Measurements from ENCODE around the gene SENP1. TPM values are rescaled to one million over a fixed set of nuclear protein-coding genes. Genes with fewer than 3 reads are reported as not detected.

The SENP1 gene
- total RNA-seq, 2 donors from 2014 or later: 11.6 to 13.9 TPM

- no peaks in the 10 kb centered on the region for H3K27me3 ChIP-seq
- no peaks in the 10 kb centered on the region for H3K9me3 ChIP-seq
- no peak for TF ChIP-seq CTCF (IDR thresholded peaks at IDR 0.05)
- DNase-seq (ENCODE audit: low spot score): no peak
- H3K4me3 ChIP-seq: no peak overlapping the region
- H3K27ac ChIP-seq: no peak overlapping the region
- H3K4me1 ChIP-seq: no peaks in the 10 kb centered on the region
- H3K36me3 ChIP-seq: peaks cover 26% of the 10 kb centered on the region
These were observed 30.0 kb downstream of the SENP1 start for GRCh38 chr12:48075832-48076231.

GRCh38 chr12:48074266-48074665 is 31.6 kb downstream of the SENP1 start:
- Histone ChIP-seq H3K27me3 (no peaks in the 10 kb centered on the region), H3K36me3 (peaks cover 40% of the 10 kb centered on the region), H3K4me1 (no peaks in the 10 kb centered on the region), H3K9me3 (no peaks in the 10 kb centered on the region), H3K4me3 (no peak overlapping the region), H3K27ac (no peak overlapping the region)
- no peak for TF ChIP-seq CTCF (IDR thresholded peaks at IDR 0.05)
- no peak for DNase-seq (ENCODE audit: low spot score)

- DNase-seq (ENCODE audit: low spot score): no peak
- Histone ChIP-seq H3K27ac (no peak overlapping the region), H3K9me3 (no peaks in the 10 kb centered on the region), H3K36me3 (peaks cover 43% of the 10 kb centered on the region), H3K4me3 (no peak overlapping the region), H3K27me3 (no peaks in the 10 kb centered on the region), H3K4me1 (no peaks in the 10 kb centered on the region)
- TF ChIP-seq CTCF (IDR thresholded peaks at IDR 0.05): no peak
These were observed 33.6 kb downstream of the SENP1 start for GRCh38 chr12:48072266-48072665.

GRCh38 chr12:48071808-48072207 is 34.1 kb downstream of the SENP1 start:
- H3K4me3 ChIP-seq: no peak overlapping the region
- no peaks in the 10 kb centered on the region for H3K9me3 ChIP-seq
- no peak for TF ChIP-seq CTCF (IDR thresholded peaks at IDR 0.05)
- no peak for DNase-seq (ENCODE audit: low spot score)
- H3K4me1 ChIP-seq: no peaks in the 10 kb centered on the region
- H3K27me3 ChIP-seq: no peaks in the 10 kb centered on the region
- peaks cover 43% of the 10 kb centered on the region for H3K36me3 ChIP-seq
- H3K27ac ChIP-seq: no peak overlapping the region

- no peaks in the 10 kb centered on the region for H3K4me1 ChIP-seq
- no peak for TF ChIP-seq CTCF (IDR thresholded peaks at IDR 0.05)
- DNase-seq (ENCODE audit: low spot score): no peak
These were observed 35.1 kb downstream of the SENP1 start for GRCh38 chr12:48070731-48071130.

GRCh38 chr12:48070033-48070432 is 35.8 kb downstream of the SENP1 start:
- no peak overlapping the region for H3K27ac ChIP-seq
- H3K4me3 ChIP-seq: no peak overlapping the region
- peaks cover 53% of the 10 kb centered on the region for H3K36me3 ChIP-seq
- no peaks in the 10 kb centered on the region for H3K4me1 ChIP-seq
- no peak for DNase-seq (ENCODE audit: low spot score)
- H3K9me3 ChIP-seq: no peaks in the 10 kb centered on the region
- no peak for TF ChIP-seq CTCF (IDR thresholded peaks at IDR 0.05)
- no peaks in the 10 kb centered on the region for H3K27me3 ChIP-seq

More at GRCh38 chr12:48070731-48071130, 35.1 kb downstream of the SENP1 start:
- H3K27ac ChIP-seq: no peak overlapping the region
- H3K27me3 ChIP-seq: no peaks in the 10 kb centered on the region
- H3K36me3 ChIP-seq: peaks cover 46% of the 10 kb centered on the region
- H3K4me3 ChIP-seq: no peak overlapping the region
- no peaks in the 10 kb centered on the region for H3K9me3 ChIP-seq
